GM12878 (cell line): ENCODE data around the gene ENPP6.

Experiments
- RCOR1 ChIP-seq: conservative IDR thresholded peaks from 2 replicates; pipeline ENCODE4 v1.6.1; 2012; ENCODE audit warnings: low read depth, low read length, improper control_type of control experiment
- TBL1XR1 ChIP-seq: IDR thresholded peaks from 2 replicates; pipeline ENCODE4 v1.6.1; 2012; ENCODE audit warnings: low read depth, low read length, improper control_type of control experiment

GRCh38 chr4:184099535-184099966 is 118.1 kb downstream of the ENPP6 start:
- TF ChIP-seq RCOR1, result no peak
- no peak for TF ChIP-seq TBL1XR1
